ENCODE results near the gene SNCA.

The SNCA gene

DNA sequence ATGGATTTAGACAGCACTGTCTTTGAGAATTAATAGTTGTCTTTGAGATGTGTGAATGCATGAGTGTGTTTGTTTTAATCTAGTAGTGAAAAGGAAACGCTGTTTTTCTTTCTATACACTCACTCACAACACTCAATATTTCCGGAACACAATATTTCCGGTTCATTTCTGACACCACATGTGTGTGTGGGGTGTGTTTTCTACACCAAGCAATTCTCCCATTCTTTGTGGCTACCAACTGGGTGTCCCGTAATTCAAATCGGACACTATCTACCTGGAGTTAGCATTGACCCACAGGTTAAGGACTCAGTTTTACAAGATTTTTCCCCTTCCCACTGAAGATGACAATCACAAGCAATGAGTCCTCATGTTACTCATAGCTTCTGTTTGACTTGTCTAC lies 113.9 kb downstream of the SNCA start:
- H3K4me3 ChIP-seq (ENCODE audit: low read depth, low read length), result no peak overlapping the region
- no peak for DNase-seq (ENCODE audit: low read depth)
- TF ChIP-seq POLR2A (IDR thresholded peaks at IDR 0.05; ENCODE audit: extremely low read depth, insufficient read length), result no peak
- TF ChIP-seq, protein P1, sequence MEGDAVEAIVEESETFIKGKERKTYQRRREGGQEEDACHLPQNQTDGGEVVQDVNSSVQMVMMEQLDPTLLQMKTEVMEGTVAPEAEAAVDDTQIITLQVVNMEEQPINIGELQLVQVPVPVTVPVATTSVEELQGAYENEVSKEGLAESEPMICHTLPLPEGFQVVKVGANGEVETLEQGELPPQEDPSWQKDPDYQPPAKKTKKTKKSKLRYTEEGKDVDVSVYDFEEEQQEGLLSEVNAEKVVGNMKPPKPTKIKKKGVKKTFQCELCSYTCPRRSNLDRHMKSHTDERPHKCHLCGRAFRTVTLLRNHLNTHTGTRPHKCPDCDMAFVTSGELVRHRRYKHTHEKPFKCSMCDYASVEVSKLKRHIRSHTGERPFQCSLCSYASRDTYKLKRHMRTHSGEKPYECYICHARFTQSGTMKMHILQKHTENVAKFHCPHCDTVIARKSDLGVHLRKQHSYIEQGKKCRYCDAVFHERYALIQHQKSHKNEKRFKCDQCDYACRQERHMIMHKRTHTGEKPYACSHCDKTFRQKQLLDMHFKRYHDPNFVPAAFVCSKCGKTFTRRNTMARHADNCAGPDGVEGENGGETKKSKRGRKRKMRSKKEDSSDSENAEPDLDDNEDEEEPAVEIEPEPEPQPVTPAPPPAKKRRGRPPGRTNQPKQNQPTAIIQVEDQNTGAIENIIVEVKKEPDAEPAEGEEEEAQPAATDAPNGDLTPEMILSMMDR (IDR thresholded peaks at IDR 0.05; ENCODE audit: low read depth, low read length), result no peak
- TF ChIP-seq, protein P2, sequence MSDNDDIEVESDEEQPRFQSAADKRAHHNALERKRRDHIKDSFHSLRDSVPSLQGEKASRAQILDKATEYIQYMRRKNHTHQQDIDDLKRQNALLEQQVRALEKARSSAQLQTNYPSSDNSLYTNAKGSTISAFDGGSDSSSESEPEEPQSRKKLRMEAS (IDR thresholded peaks at IDR 0.05; ENCODE audit: low read depth, low read length), result no peak
- TF ChIP-seq MYC (IDR thresholded peaks at IDR 0.05; ENCODE audit: low read depth, low read length), result no peak

DNA sequence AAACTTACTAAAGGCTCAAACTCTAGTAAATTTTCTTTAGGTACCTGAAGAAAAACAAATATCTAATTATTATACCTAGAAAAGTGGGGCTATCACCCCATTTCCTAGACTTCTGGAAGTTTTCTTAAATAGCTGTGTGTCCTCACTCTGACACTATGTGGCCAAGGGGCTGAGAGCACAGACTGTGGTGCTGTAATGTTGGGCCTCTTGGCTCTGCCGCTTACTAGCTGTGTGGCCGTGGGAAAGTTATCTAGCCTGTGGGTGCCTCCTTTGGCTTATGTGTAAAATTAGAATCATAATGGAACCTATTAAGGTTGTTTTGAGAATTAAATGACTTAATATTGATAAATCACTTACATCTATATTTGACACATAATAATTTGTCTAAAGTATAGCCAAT lies 114.4 kb downstream of the SNCA start:
- no peak for DNase-seq (ENCODE audit: low read depth)
- TF ChIP-seq MYC (IDR thresholded peaks at IDR 0.05; ENCODE audit: low read depth, low read length), result no peak
- TF ChIP-seq, protein P2 (IDR thresholded peaks at IDR 0.05; ENCODE audit: low read depth, low read length), result no peak
- no peak for TF ChIP-seq POLR2A (IDR thresholded peaks at IDR 0.05; ENCODE audit: extremely low read depth, insufficient read length)
- TF ChIP-seq, protein P1 (IDR thresholded peaks at IDR 0.05; ENCODE audit: low read depth, low read length), result no peak
- H3K4me3 ChIP-seq (ENCODE audit: low read depth, low read length), result no peak overlapping the region

DNA sequence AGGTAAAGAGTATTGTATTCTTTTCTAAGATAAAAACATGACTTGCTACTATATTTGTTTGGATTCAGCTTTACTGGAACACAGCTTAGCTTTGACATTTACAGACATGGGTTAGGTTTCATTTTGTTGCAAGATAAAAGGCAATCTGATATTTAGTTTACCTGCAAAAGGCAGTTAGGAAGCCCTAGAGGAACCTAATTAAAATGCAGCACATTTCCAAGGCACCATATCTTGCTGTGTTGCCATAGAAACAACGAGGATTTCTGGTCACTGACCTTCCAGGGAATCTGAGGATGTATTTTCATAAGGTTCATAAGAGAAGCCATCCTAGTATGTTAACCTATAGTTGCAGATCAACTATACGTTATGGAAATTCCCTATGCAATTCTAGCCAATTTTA lies 116.0 kb downstream of the SNCA start:
- H3K4me3 ChIP-seq (ENCODE audit: low read depth, low read length), result no peak overlapping the region
- DNase-seq (ENCODE audit: low read depth), result no peak
- TF ChIP-seq MYC (IDR thresholded peaks at IDR 0.05; ENCODE audit: low read depth, low read length), result no peak
- TF ChIP-seq POLR2A (IDR thresholded peaks at IDR 0.05; ENCODE audit: extremely low read depth, insufficient read length), result no peak
- TF ChIP-seq, protein P2 (IDR thresholded peaks at IDR 0.05; ENCODE audit: low read depth, low read length), result no peak
- TF ChIP-seq, protein P1 (IDR thresholded peaks at IDR 0.05; ENCODE audit: low read depth, low read length), result no peak

DNA sequence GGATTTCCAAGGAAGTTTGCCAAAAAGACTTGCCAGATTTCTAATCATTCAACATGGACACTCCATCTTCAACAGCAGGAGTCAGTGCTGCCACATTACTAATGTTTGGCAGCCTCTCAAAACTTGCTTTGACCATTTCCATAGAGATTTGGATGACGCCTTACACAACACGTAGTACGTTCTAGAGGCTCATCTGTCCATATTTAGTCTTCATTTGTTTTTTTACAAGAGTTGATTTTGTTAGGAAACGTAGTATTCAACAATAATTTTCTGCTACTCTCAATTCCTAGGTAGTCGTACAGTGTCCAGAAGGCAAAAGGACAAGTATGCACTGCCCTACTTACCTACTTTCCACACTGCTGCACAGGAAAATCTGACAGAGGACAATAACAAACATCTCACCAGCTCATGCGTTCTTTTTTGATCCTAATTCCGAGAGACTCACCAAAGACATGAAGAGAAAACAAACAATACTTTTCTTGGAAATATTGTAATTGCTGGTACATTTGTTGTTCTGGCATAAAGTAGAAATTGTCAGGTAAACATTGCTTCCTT lies 117.3 kb downstream of the SNCA start:
- H3K4me3 ChIP-seq (ENCODE audit: low read depth, low read length), result no peak overlapping the region
- no peak for DNase-seq (ENCODE audit: low read depth)
- TF ChIP-seq, protein P1 (IDR thresholded peaks at IDR 0.05; ENCODE audit: low read depth, low read length), result no peak
- TF ChIP-seq POLR2A (IDR thresholded peaks at IDR 0.05; ENCODE audit: extremely low read depth, insufficient read length) (no peak), MYC (IDR thresholded peaks at IDR 0.05; ENCODE audit: low read depth, low read length) (no peak)
- TF ChIP-seq, protein P2 (IDR thresholded peaks at IDR 0.05; ENCODE audit: low read depth, low read length), result no peak

DNA sequence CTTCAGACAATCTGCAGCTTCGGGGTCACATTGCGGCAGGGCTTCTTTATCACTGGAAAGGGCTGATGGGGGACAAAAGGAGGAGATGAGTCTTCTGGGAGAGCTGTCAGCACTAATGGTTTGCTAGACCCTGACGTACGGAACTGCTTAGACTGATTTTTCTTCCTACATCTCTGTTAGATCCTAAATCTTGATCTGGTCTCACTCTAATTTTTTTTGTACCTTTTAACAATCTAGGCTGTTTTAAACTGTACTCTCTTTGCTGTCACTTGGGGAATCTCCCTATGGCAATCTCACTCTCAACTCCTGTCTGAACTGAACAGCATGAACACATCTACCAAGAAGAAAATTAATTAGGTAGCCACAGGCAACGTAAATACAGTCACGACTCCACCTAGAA lies 120.1 kb downstream of the SNCA start:
- TF ChIP-seq POLR2A (IDR thresholded peaks at IDR 0.05; ENCODE audit: extremely low read depth, insufficient read length) (no peak), MYC (IDR thresholded peaks at IDR 0.05; ENCODE audit: low read depth, low read length) (no peak)
- TF ChIP-seq, protein P2 (IDR thresholded peaks at IDR 0.05; ENCODE audit: low read depth, low read length), result no peak
- DNase-seq (ENCODE audit: low read depth), result no peak

DNA sequence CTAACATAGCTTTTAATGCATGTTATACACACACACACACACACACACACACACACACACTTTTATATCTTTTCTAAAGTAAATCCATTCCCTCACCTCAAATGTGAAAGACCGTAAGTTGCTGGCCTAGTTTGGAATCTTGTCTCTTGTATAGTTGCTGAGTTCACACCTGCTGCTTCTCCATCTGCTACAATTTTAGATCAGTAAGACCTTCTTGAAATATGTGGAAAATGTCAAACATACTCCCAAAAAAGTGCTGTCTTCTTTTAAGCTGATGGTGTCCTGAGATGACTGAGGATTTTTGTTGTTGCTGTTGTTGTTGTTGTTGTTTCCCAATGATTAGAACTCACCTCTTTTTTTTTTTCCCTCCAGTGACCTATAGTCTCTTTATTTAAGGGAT lies 121.3 kb downstream of the SNCA start:
- no peak for DNase-seq (ENCODE audit: low read depth)
- H3K4me3 ChIP-seq (ENCODE audit: low read depth, low read length), result no peak overlapping the region
- TF ChIP-seq, protein P2 (IDR thresholded peaks at IDR 0.05; ENCODE audit: low read depth, low read length), result no peak
- TF ChIP-seq, protein P1 (IDR thresholded peaks at IDR 0.05; ENCODE audit: low read depth, low read length), result no peak
- TF ChIP-seq POLR2A (IDR thresholded peaks at IDR 0.05; ENCODE audit: extremely low read depth, insufficient read length), result no peak
- TF ChIP-seq MYC (IDR thresholded peaks at IDR 0.05; ENCODE audit: low read depth, low read length), result no peak

More for the DNA sequence above, 120.1 kb downstream of the SNCA start:
- H3K4me3 ChIP-seq (ENCODE audit: low read depth, low read length), result no peak overlapping the region

Measured in NB4 (cell line).